GM11168 (cell line): Measurements from ENCODE around the gene KIRREL3.

Experiments
- in situ Hi-C: fragments of 300-500 bp; cut with MboI; formaldehyde crosslinking; loops from one replicate; pipeline ENCODE4 v1.12.0; 2022; ENCODE audit warnings: low sequenced_read_pairs; ENCODE audit not compliant: unreplicated experiment

Gene KIRREL3

GRCh38 chr11:126754591-126755426, 245.8 kb downstream of the KIRREL3 start:
- in situ Hi-C loops, result no loop called here

- in situ Hi-C loops, result no loop called here
Observed at GRCh38 chr11:126753990-126754389, 246.6 kb downstream of the KIRREL3 start.

GRCh38 chr11:126751242-126751641, 249.3 kb downstream of the KIRREL3 start:
- in situ Hi-C loops, result no loop called here

- in situ Hi-C loops, result no loop called here
Observed at GRCh38 chr11:126748793-126749192, 251.8 kb downstream of the KIRREL3 start.

- in situ Hi-C loops, result no loop called here
Observed at GRCh38 chr11:126748100-126748791, 252.3 kb downstream of the KIRREL3 start.

- in situ Hi-C loops, result no loop called here
Observed at GRCh38 chr11:126747315-126747714, 253.3 kb downstream of the KIRREL3 start.

- in situ Hi-C loops, result no loop called here
Observed at GRCh38 chr11:126746443-126746842, 254.1 kb downstream of the KIRREL3 start.

GRCh38 chr11:126744699-126745098, 255.9 kb downstream of the KIRREL3 start:
- in situ Hi-C loops, result no loop called here

GRCh38 chr11:126743628-126744027, 256.9 kb downstream of the KIRREL3 start:
- in situ Hi-C loops, result no loop called here

GRCh38 chr11:126742582-126742981, 258.0 kb downstream of the KIRREL3 start:
- in situ Hi-C loops, result no loop called here

- in situ Hi-C loops, result no loop called here
Observed at GRCh38 chr11:126740846-126741245, 259.7 kb downstream of the KIRREL3 start.

- in situ Hi-C loops, result no loop called here
Observed at GRCh38 chr11:126739499-126740145, 260.9 kb downstream of the KIRREL3 start.

- in situ Hi-C loops, result no loop called here
Observed at GRCh38 chr11:126738295-126739031, 262.1 kb downstream of the KIRREL3 start.

- in situ Hi-C loops, result no loop called here
Observed at GRCh38 chr11:126736682-126737572, 263.6 kb downstream of the KIRREL3 start.

- in situ Hi-C loops, result no loop called here
Observed at GRCh38 chr11:126734752-126735151, 265.8 kb downstream of the KIRREL3 start.

GRCh38 chr11:126733685-126734084, 266.9 kb downstream of the KIRREL3 start:
- in situ Hi-C loops, result no loop called here

- in situ Hi-C loops, result no loop called here
Observed at GRCh38 chr11:126732981-126733380, 267.6 kb downstream of the KIRREL3 start.

GRCh38 chr11:126731576-126732142, 268.9 kb downstream of the KIRREL3 start:
- in situ Hi-C loops, result no loop called here

- in situ Hi-C loops, result no loop called here
Observed at GRCh38 chr11:126727381-126727780, 273.2 kb downstream of the KIRREL3 start.
